ENCODE data around the gene TEAD1. TPM values are rescaled to one million over a fixed set of nuclear protein-coding genes. Genes with fewer than 3 reads are reported as not detected.

Gene TEAD1
- total and polyA plus RNA-seq, 9 of the 15 experiments (the other 6 are each of a cell fraction or from before 2014, with no cell fraction given): 1.7 to 17.7 (median 10.8) TPM

- intact Hi-C loops (cut with micrococcal nuclease) (no loop called here), in situ Hi-C loops (cut with MboI) (no loop called here)
- no peak overlapping the region for H3K4me3 ChIP-seq
- peaks cover 17 to 36% of the 10 kb centered on the region in 2 experiments for H3K4me1 ChIP-seq (replicated peaks in 1 of 2; ENCODE audit: control insufficient read depth in 2 of 2, insufficient read depth in 2 of 2, low read length in 2 of 2)
- 0 out of 3 replicates have a peak, but pooled peaks cover 6% of the 10 kb centered on the region for H3K36me3 ChIP-seq (ENCODE audit: control insufficient read depth, insufficient read depth, low read length)
- peaks cover 20% of the 10 kb centered on the region for H4K20me1 ChIP-seq (replicated peaks; ENCODE audit: control insufficient read depth, insufficient read depth, low read length)
- POLR2A ChIA-PET: interaction anchor here (2.4 kb wide), 1 partner anchor 10 kb away, joined by 7 read pairs; no protein-coding TSS in a partner anchor
- FAIRE-seq: no peak
- DNase-seq (ENCODE audit: extremely low read depth in 1 of 4, low spot score in 3 of 4): no peak
- no peaks in the 10 kb centered on the region for H3K9me3 ChIP-seq (replicated peaks; ENCODE audit: control insufficient read depth, insufficient read depth, low read depth, low read length)
- 54% methylated on average over 8 of the region's 8 CpGs for WGBS (ENCODE audit: insufficient coverage, low coverage, missing lambda C conversion rate)
- TF ChIP-seq MAZ (CRISPR knock-in tag; conservative IDR thresholded peaks at IDR 0.05 in 1 of 2, IDR thresholded peaks at IDR 0.05 in 1 of 2) (no peak), ZNF347 (CRISPR knock-in tag; IDR thresholded peaks at IDR 0.05; ENCODE audit: low read depth) (no peak), SMAD2 (IDR thresholded peaks at IDR 0.05; ENCODE audit: low read depth, low read length) (no peak), KLF1 (tag; IDR thresholded peaks at IDR 0.05) (no peak), TAF1 (IDR thresholded peaks at IDR 0.05; ENCODE audit: control insufficient read depth, extremely low read depth, insufficient read depth, low read length, severe bottlenecking) (no peak), FOXA1 (IDR thresholded peaks at IDR 0.05; ENCODE audit: borderline replicate concordance) (no peak), MED1 (CRISPR knock-in tag; IDR thresholded peaks at IDR 0.05; ENCODE audit: borderline replicate concordance) (no peak), CC2D1A (IDR thresholded peaks at IDR 0.05) (no peak), MTA1 (IDR thresholded peaks at IDR 0.05; ENCODE audit: borderline replicate concordance) (no peak), ZBTB1 (CRISPR knock-in tag; IDR thresholded peaks at IDR 0.05; ENCODE audit: borderline replicate concordance, low read depth) (no peak), TFAM (CRISPR knock-in tag; conservative IDR thresholded peaks at IDR 0.05) (no peak), ZNF436 (CRISPR knock-in tag; IDR thresholded peaks at IDR 0.05) (no peak), CREB3L1 (IDR thresholded peaks at IDR 0.05; ENCODE audit: borderline replicate concordance, low read depth) (no peak), PATZ1 (CRISPR knock-in tag; IDR thresholded peaks at IDR 0.05; ENCODE audit: borderline replicate concordance) (no peak), RBM39 (optimal IDR thresholded peaks at IDR 0.05; ENCODE audit: low read depth, low read length) (no peak), BCL6 (CRISPR knock-in tag; IDR thresholded peaks at IDR 0.05) (no peak), SRSF3 (IDR thresholded peaks at IDR 0.05; ENCODE audit: insufficient read depth, low read length) (no peak)
- H3K9me1 ChIP-seq (ENCODE audit: control insufficient read depth, insufficient read depth, low read length): no peaks in the 10 kb centered on the region
- H3K9ac ChIP-seq (ENCODE audit: insufficient read depth in 1 of 2, low read depth in 2 of 2, low read length in 2 of 2): no peak overlapping the region
- no peak overlapping the region for H3K4me2 ChIP-seq (ENCODE audit: insufficient read depth, low read length)
- CTCF ChIA-PET (ENCODE audit: low intra/inter-chr PET ratio): no interaction called here
- ATAC-seq: no peak
- no peak overlapping the region for H3K27ac ChIP-seq (ENCODE audit: extremely low read depth, low read depth, low read length)
- H2AFZ ChIP-seq (ENCODE audit: low read depth, low read length): no peak overlapping the region
- peaks cover 31% of the 10 kb centered on the region for H3K79me2 ChIP-seq (ENCODE audit: control insufficient read depth, insufficient read depth, low read length)
- BruUV-seq (replicated peaks): no TSS peak
- no peaks in the 10 kb centered on the region for H3K27me3 ChIP-seq (ENCODE audit: control insufficient read depth in 2 of 2, insufficient read depth in 2 of 2, low read length in 2 of 2)
Observed at GRCh38 chr11:12682288-12682687, 8.1 kb downstream of the TEAD1 start.
